ENCODE data around the gene SLC22A13. TPM values are rescaled to one million over a fixed set of nuclear protein-coding genes. Genes with fewer than 3 reads are reported as not detected.
"Not testable (repeated sequence)": the region's sequence is repeated elsewhere in the genome, so short reads cannot be mapped to it uniquely, and the experiment has no call there.

The SLC22A13 gene
- total RNA-seq, 1 donor from 2014 or later: not detected

DNA sequence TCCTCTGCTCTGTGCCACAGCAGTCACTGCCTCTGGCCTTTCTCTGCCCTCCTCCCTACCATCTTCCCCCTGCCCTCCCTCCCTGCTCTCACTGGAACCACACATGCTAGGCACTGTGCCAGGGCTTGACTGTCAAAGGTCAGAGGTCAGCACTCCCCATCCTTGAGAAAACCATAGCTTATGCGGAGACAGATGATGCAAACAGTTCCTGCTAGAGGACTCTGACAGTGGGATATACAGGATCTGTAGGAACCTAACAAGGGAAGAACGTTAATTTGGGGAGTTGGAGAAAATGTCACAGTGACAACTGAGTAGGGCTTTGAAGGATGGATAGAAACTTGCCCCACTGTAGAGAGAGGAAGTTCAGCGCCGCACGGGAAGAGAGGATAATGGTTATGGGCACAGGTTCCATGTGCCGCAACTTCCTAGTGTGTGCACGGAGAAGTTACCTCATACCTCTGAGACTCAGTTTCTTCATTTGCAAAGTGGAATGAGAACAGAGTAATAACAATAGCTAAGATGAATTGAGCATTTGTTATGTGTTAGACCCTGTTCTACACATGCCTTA lies 51.7 kb downstream of the SLC22A13 start:
- TF ChIP-seq, protein P1, sequence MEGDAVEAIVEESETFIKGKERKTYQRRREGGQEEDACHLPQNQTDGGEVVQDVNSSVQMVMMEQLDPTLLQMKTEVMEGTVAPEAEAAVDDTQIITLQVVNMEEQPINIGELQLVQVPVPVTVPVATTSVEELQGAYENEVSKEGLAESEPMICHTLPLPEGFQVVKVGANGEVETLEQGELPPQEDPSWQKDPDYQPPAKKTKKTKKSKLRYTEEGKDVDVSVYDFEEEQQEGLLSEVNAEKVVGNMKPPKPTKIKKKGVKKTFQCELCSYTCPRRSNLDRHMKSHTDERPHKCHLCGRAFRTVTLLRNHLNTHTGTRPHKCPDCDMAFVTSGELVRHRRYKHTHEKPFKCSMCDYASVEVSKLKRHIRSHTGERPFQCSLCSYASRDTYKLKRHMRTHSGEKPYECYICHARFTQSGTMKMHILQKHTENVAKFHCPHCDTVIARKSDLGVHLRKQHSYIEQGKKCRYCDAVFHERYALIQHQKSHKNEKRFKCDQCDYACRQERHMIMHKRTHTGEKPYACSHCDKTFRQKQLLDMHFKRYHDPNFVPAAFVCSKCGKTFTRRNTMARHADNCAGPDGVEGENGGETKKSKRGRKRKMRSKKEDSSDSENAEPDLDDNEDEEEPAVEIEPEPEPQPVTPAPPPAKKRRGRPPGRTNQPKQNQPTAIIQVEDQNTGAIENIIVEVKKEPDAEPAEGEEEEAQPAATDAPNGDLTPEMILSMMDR (conservative IDR thresholded peaks at IDR 0.05; ENCODE audit: low read depth, low read length): no peak
- no peak overlapping the region for H3K4me3 ChIP-seq (ENCODE audit: low read depth, low read length)
- no peak for DNase-seq (ENCODE audit: low read depth)

DNA sequence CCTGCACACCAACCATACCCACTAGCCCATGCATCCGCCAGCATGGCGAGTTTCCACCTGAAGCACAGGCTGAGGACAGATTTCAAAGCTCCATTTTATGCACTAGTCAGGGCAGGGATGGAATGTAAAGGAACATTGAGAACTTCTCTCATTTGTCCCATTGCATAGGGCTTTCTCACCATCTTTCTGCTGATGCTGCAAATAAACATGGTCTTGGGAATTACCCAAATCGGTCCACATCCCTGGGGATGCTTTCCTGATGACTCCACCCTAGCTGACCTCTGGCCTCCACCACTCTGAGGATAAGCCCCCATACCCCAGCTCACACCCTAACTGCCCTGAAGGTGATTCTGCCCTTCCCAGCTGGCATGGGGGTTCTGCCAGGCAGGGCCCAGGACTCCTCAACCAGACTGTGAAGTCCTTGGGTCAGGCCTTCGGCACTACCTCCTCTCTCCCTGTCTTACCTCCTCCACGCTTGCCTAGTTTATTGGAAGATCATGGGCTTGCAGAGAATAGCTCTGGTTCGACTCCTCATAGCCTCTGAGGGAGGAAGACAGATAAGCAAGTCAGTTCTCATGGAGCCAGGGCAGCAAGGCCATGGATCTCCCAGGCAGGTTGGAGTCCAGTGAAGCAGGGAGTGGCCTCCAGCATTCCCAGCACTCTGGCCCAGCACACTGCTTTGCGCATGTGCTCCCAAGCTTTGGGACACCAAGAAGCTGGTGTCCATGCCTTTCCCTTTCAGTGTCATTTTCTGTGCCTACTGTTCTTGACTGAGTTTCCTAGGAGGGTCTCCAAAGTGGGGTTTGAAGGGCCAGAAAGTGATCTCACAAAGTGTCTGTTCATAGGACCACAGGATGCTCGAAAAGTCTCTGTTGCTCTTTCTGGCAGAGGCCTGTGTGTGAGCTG lies 53.4 kb downstream of the SLC22A13 start:
- TF ChIP-seq, protein P1 (conservative IDR thresholded peaks at IDR 0.05; ENCODE audit: low read depth, low read length): no peak
- DNase-seq (ENCODE audit: low read depth): no peak
- no peak overlapping the region for H3K4me3 ChIP-seq (ENCODE audit: low read depth, low read length)

GRCh38 chr3:38320638-38321037 lies 55.0 kb downstream of the SLC22A13 start:
- not testable (repeated sequence) for H3K4me3 ChIP-seq (ENCODE audit: low read depth, low read length); DNase-seq (ENCODE audit: low read depth)

- no peak for DNase-seq (ENCODE audit: low read depth)
- TF ChIP-seq, protein P1 (conservative IDR thresholded peaks at IDR 0.05; ENCODE audit: low read depth, low read length): no peak
- H3K4me3 ChIP-seq (ENCODE audit: low read depth, low read length): no peak overlapping the region
These were observed 57.4 kb downstream of the SLC22A13 start for GRCh38 chr3:38323060-38323459.

DNA sequence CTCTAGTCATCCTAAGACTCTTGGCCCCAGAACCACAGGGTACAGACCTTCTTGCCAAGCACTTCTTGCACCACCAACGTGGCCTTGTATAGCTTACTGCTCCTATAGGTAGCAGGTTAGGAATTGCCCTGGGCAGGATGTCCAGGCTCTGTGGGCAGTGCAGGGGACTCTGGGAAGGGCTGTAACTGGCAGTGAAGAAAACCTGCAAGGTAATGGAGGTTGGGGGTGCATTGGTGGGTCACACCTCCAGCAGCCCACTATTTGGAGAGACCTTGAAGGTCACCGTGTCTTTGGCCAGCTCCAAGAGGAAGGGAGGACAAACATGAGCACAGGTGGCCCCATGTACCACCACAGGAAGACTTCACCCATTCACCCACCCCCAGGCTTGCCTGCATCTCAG lies 59.6 kb downstream of the SLC22A13 start:
- TF ChIP-seq, protein P1 (conservative IDR thresholded peaks at IDR 0.05; ENCODE audit: low read depth, low read length): no peak
- H3K4me3 ChIP-seq (ENCODE audit: low read depth, low read length): no peak overlapping the region
- no peak for DNase-seq (ENCODE audit: low read depth)

GRCh38 chr3:38327335-38328009 lies 61.9 kb downstream of the SLC22A13 start:
- TF ChIP-seq, protein P1 (conservative IDR thresholded peaks at IDR 0.05; ENCODE audit: low read depth, low read length): no peak
- DNase-seq (ENCODE audit: low read depth): no peak

More at GRCh38 chr3:38327335-38328009, 61.9 kb downstream of the SLC22A13 start:
- no peak overlapping the region for H3K4me3 ChIP-seq (ENCODE audit: low read depth, low read length)

Other genes with a start within 250 kb of the SLC22A13 start
- 9.7 and 11.2 TPM in 2 replicates for gene PLCD1, start 236.2 kb upstream of the SLC22A13 start, total RNA-seq
- gene DLEC1, start 226.6 kb upstream of the SLC22A13 start, total RNA-seq: not detected in 2 replicates
- 37.8 and 56.9 TPM in 2 replicates for gene ACAA1, start 128.7 kb upstream of the SLC22A13 start, total RNA-seq
- 47.3 and 51.1 TPM in 2 replicates for gene MYD88, start 127.2 kb upstream of the SLC22A13 start, total RNA-seq
- 34.8 and 39.2 TPM in 2 replicates for gene OXSR1, start 100.3 kb upstream of the SLC22A13 start, total RNA-seq
- not detected in 2 replicates for gene SLC22A14, start 16.5 kb downstream of the SLC22A13 start, total RNA-seq
- gene XYLB, start 81.0 kb downstream of the SLC22A13 start, total RNA-seq: 2.5 and 7.8 TPM in 2 replicates
- gene ACVR2B, start 188.1 kb downstream of the SLC22A13 start, total RNA-seq: 4.4 and 8.0 TPM in 2 replicates
- 1.8 and 8.3 TPM in 2 replicates for gene EXOG, start 230.5 kb downstream of the SLC22A13 start, total RNA-seq